K562 (cell line): ENCODE measurements around the gene KRTAP5-6. TPM values are rescaled to one million over a fixed set of nuclear protein-coding genes. Genes with fewer than 3 reads are reported as not detected.

Experiments used
- ATAC-seq: fragments of 200-7000 bp; cut with Tn5 transposase; 3 replicates; pipeline ENCODE4 v1.9.1; 2020; ENCODE audit warnings: moderate library complexity
- BruUV-seq: library from RNA; stranded (reverse); fragments of 400-500 nt; replicated peaks from 2 replicates; lab custom pipeline; 2021; lab: Mats Ljungman, UMichigan
- CTCF ChIA-PET: fragments of 300-600 bp; formaldehyde crosslinking; extraction: SDS; loops from one replicate; lab custom pipeline; 2021; ENCODE audit warnings: low intra/inter-chr PET ratio; lab: Yijun Ruan, JAX
- POLR2A ChIA-PET: fragments of 300-600, 350-650 bp; sonication (Branson Sonifier 250); formaldehyde crosslinking; extraction: SDS; loops from one replicate; lab custom pipeline; 2021; ENCODE audit warnings: antibody characterized with exemption, inconsistent platforms; lab: Yijun Ruan, JAX
- DNase-seq, 4 experiments: peaks; one replicate each; pipeline versions ENCODE4 v3.0.0 to v3.0.0-alpha.2; 2011 to 2018; ENCODE audit warnings: low spot score in 3 of 4, mixed read lengths in 3 of 4; ENCODE audit errors: extremely low read depth in 1 of 4
- FAIRE-seq: peaks from 2 replicates; lab custom pipeline; 2011; peaks lifted over from hg19 to GRCh38; lab: Jason Lieb, UNC
- H2AFZ ChIP-seq: 2 replicates; pipeline ENCODE4 v1.6.0; 2011; ENCODE audit warnings: low read depth, low read length, control low read depth, inconsistent platforms
- H3K27ac ChIP-seq: fragments of 200-600 bp; 3 replicates; pipeline ENCODE4 v1.8.0; 2011; ENCODE audit warnings: low read depth, mild to moderate bottlenecking, control low read depth, inconsistent platforms, low read length, moderate library complexity, mixed read lengths; ENCODE audit errors: extremely low read depth
- H3K27me3 ChIP-seq, 2 experiments: fragments of 300-600 bp in 1 of 2; 2 replicates in 1 of 2; 3 replicates in 1 of 2; pipeline versions ENCODE4 v1.6.0 to v1.8.0; 2011; ENCODE audit warnings: inconsistent platforms in 2 of 2, low read length in 2 of 2, mild to moderate bottlenecking in 1 of 2, mixed read lengths in 1 of 2, moderate library complexity in 1 of 2; ENCODE audit not compliant: control insufficient read depth in 2 of 2, insufficient read depth in 2 of 2
- H3K36me3 ChIP-seq: fragments of 300-600 bp; 3 replicates; pipeline ENCODE4 v1.8.0; 2011; ENCODE audit warnings: mild to moderate bottlenecking, low read length, inconsistent platforms; ENCODE audit not compliant: control insufficient read depth, insufficient read depth
- H3K4me1 ChIP-seq, 2 experiments: fragments of 200-600 bp in 1 of 2; replicated peaks in 1 of 2; 2 replicates in 1 of 2; 3 replicates in 1 of 2; pipeline versions ENCODE4 v1.5.1 to v1.8.0; 2011; ENCODE audit warnings: inconsistent platforms in 2 of 2, low read length in 2 of 2, mild to moderate bottlenecking in 1 of 2, mixed read lengths in 1 of 2, moderate library complexity in 1 of 2; ENCODE audit not compliant: control insufficient read depth in 2 of 2, insufficient read depth in 2 of 2
- H3K4me2 ChIP-seq: 2 replicates; pipeline ENCODE4 v1.6.1; 2011; ENCODE audit warnings: low read length, control low read depth, inconsistent platforms, mixed read lengths; ENCODE audit not compliant: insufficient read depth
- H3K4me3 ChIP-seq: fragments of 200-600 bp; sonication (generic), shearing (Covaris generic); 2 replicates; pipeline ENCODE4 v1.5.1; 2016; ENCODE audit warnings: control low read depth, inconsistent platforms
- H3K79me2 ChIP-seq: fragments of 200-600 bp; 3 replicates; pipeline ENCODE4 v1.8.0; 2011; ENCODE audit warnings: low read length, inconsistent platforms; ENCODE audit not compliant: control insufficient read depth, insufficient read depth
- H3K9ac ChIP-seq, 2 experiments: 2 replicates each; pipeline versions ENCODE4 v1.6.0 to v1.6.1; 2011; ENCODE audit warnings: low read depth in 2 of 2, low read length in 2 of 2, control low read depth in 1 of 2, inconsistent platforms in 1 of 2, mild to moderate bottlenecking in 1 of 2, mixed read lengths in 1 of 2; ENCODE audit not compliant: insufficient read depth in 1 of 2
- H3K9me1 ChIP-seq: one replicate; pipeline ENCODE4 v1.6.0; 2011; ENCODE audit warnings: inconsistent platforms, mild to moderate bottlenecking, low read length, moderate library complexity; ENCODE audit not compliant: control insufficient read depth, insufficient read depth
- H3K9me3 ChIP-seq: replicated peaks from 2 replicates; pipeline ENCODE4 v1.5.1; 2011; ENCODE audit warnings: low read depth, low read length, inconsistent platforms; ENCODE audit not compliant: control insufficient read depth, insufficient read depth
- H4K20me1 ChIP-seq: replicated peaks from 2 replicates; pipeline ENCODE4 v1.6.1; 2011; ENCODE audit warnings: low read length, inconsistent platforms, mixed read lengths; ENCODE audit not compliant: control insufficient read depth, insufficient read depth
- BRD4 ChIP-seq: fragments of 200-600 bp; sonication (generic); IDR thresholded peaks from 2 replicates; pipeline ENCODE4 v1.6.1; 2017; ENCODE audit warnings: inconsistent platforms
- CBX3 ChIP-seq, 2 experiments: IDR thresholded peaks; 1 replicate in 1 of 2; 2 replicates in 1 of 2; pipeline ENCODE4 v1.6.1; 2012; ENCODE audit warnings: inconsistent platforms in 2 of 2, low read length in 2 of 2, borderline replicate concordance in 1 of 2, control low read depth in 1 of 2
- CSDE1 ChIP-seq, 2 experiments: fragments of 450-650 bp; IDR thresholded peaks; 2 replicates each; pipeline ENCODE4 v1.6.1; 2016; ENCODE audit warnings: mild to moderate bottlenecking in 1 of 2
- ETV5 ChIP-seq: sonication (generic); formaldehyde crosslinking; IDR thresholded peaks from 2 replicates; pipeline ENCODE4 v1.4.0; 2020; ENCODE audit warnings: low read depth, mild to moderate bottlenecking, missing genetic modification reagents
- KHSRP ChIP-seq: fragments of 450-650 bp; IDR thresholded peaks from 2 replicates; pipeline ENCODE4 v1.6.1; 2017
- MEF2A ChIP-seq: IDR thresholded peaks from 2 replicates; pipeline ENCODE4 v1.6.1; 2011; ENCODE audit warnings: low read depth, mild to moderate bottlenecking, low read length, moderate library complexity; ENCODE audit not compliant: control insufficient read depth
- PHB2 ChIP-seq: fragments of 450-650 bp; IDR thresholded peaks from 2 replicates; pipeline ENCODE4 v1.6.1; 2017; ENCODE audit warnings: low read depth
- POLR3G ChIP-seq: IDR thresholded peaks from 2 replicates; pipeline ENCODE4 v1.6.1; 2011; ENCODE audit not compliant: insufficient read length, insufficient replicate concordance; ENCODE audit errors: extremely low read depth
- RAD21 ChIP-seq, 2 experiments: fragments of 250-450 bp in 1 of 2; fragments of 450-650 bp in 1 of 2; sonication (Bioruptor Pico) in 1 of 2; formaldehyde crosslinking in 1 of 2; IDR thresholded peaks in 1 of 2; conservative IDR thresholded peaks in 1 of 2; 2 replicates each; pipeline versions ENCODE4 v1.4.0 to v1.8.0; 2020 to 2022; ENCODE audit warnings: mild to moderate bottlenecking in 2 of 2, moderate library complexity in 1 of 2
- SP2 ChIP-seq: IDR thresholded peaks from 2 replicates; pipeline ENCODE4 v1.6.1; 2011; ENCODE audit warnings: mild to moderate bottlenecking, low read depth, low read length, moderate library complexity; ENCODE audit not compliant: poor library complexity, severe bottlenecking; ENCODE audit errors: extremely low read depth
- STAG1 ChIP-seq: sonication (generic); formaldehyde crosslinking; IDR thresholded peaks from 2 replicates; pipeline ENCODE4 v1.5.0; 2020; ENCODE audit warnings: missing genetic modification reagents, borderline replicate concordance
- TBL1XR1 ChIP-seq, 2 experiments: IDR thresholded peaks; 2 replicates each; pipeline ENCODE4 v1.6.1; 2012; ENCODE audit warnings: improper control_type of control experiment in 2 of 2, low read length in 2 of 2, mild to moderate bottlenecking in 1 of 2
- ZFPM2 ChIP-seq: fragments of 250-450 bp; sonication (Bioruptor Pico); IDR thresholded peaks from 2 replicates; pipeline ENCODE4 v1.5.1; 2022; ENCODE audit warnings: mild to moderate bottlenecking
- ZNF212 ChIP-seq: fragments of 450-650 bp; formaldehyde crosslinking; IDR thresholded peaks from 2 replicates; pipeline ENCODE4 v1.4.0; 2020; ENCODE audit warnings: mild to moderate bottlenecking
- whole genome bisulfite sequencing: fragments of 100-300 bp; shearing (Covaris generic); methylation state at CpG from one replicate; pipeline ENCODE4 v1.1.6; 2016; ENCODE audit warnings: low coverage, mixed read lengths; ENCODE audit not compliant: insufficient coverage; ENCODE audit errors: missing lambda C conversion rate; 5-methylcytosine and 5-hydroxymethylcytosine counted together
- in situ Hi-C: fragments of 300-500 bp; cut with MboI; formaldehyde crosslinking; loops from 4 replicates; pipeline ENCODE4 v1.15.0; 2018; ENCODE audit warnings: inconsistent platforms, mixed read lengths
- intact Hi-C: fragments of 100-400 bp; cut with micrococcal nuclease; formaldehyde crosslinking; loops from 2 replicates; pipeline ENCODE4 v1.14.2; 2022
- polyA plus RNA-seq, 8 experiments: library from polyadenylated mRNA; depleted of rRNA in 4 of 8; stranded (reverse) in 5 of 8; unstranded in 3 of 8; fragments of >200 nt; fragmentation: Nextera tagmentation in 2 of 8; fragmentation: Illumina TruSeq in 1 of 8; extraction: Ambion mirVana in 2 of 8; extraction: Trizol in 1 of 8; gene quantifications; 2 replicates each; pipeline versions ENCODE4 v1.2.1 to v1.2.3, GENCODE V29; 2011 to 2014; ENCODE audit warnings: inconsistent platforms in 1 of 8, missing spikeins in 1 of 8
- total RNA-seq, 7 experiments: library from RNA; depleted of rRNA in 6 of 7; stranded (reverse); fragments of >200 nt in 6 of 7; fragmentation: Illumina TruSeq in 2 of 7; extraction: Trizol in 2 of 7; gene quantifications; 2 replicates each; pipeline versions ENCODE4 v1.2.1 to v1.2.3, GENCODE V29; 2011 to 2021; ENCODE audit warnings: low replicate concordance in 1 of 7
- TF ChIP-seq, protein P1 (sequence below): fragments of 450-650 bp; formaldehyde crosslinking; IDR thresholded peaks from 2 replicates; pipeline ENCODE4 v1.4.0; 2020; ENCODE audit warnings: mild to moderate bottlenecking, moderate library complexity
- TF ChIP-seq, protein P2 (sequence below): fragments of 250-450 bp; sonication (Bioruptor Pico); IDR thresholded peaks from 2 replicates; pipeline ENCODE4 v1.5.0; 2021; ENCODE audit warnings: mild to moderate bottlenecking, borderline replicate concordance
- TF ChIP-seq, protein P3 (sequence below): fragments of 450-650 bp; IDR thresholded peaks from 2 replicates; pipeline ENCODE4 v1.6.1; 2016; ENCODE audit warnings: missing biosample characterization, missing genetic modification characterization

Gene KRTAP5-6
- total and polyA plus RNA-seq, 9 of the 15 experiments (the other 6 are each of a cell fraction or from before 2014, with no cell fraction given) = not detected

DNA sequence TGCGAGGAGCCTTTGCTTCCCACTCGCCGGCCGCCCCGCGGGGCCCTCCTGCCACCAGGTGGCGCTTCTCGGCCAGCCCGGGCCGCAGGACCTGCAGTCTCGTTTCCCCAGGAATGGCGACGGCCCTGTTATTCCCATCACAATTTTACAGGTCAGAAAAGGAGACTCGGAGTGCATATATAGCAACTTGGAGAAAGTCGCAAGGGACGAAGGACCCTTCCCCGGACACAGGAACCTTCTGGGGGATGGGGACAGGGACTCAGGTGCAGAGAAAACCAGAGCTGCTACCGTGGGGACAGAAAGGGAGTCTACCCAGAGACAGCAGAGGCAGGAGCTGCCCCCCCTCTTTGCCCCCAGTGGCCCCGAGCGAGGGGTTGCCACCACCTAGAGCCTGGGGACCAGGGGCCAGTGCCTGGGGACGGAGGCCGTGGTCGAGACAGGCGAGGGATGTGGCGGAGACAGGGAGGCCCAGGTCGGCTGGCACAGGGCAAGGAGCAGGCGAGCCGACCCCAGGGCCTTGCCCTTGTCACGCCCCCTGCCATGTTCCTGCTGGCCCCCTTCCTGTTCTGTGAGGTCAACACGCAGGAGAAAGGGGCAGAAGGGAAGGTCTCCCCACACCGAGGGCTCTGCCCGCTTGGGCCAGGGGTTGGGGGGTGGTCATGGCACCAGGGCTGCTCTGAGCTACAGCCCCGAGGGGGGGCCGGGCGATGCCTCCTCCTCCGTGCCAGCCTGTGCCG, 3.5 kb upstream of the KRTAP5-6 start:
- Histone ChIP-seq H3K27ac (no peak overlapping the region), H3K9ac (no peak overlapping the region), H3K4me3 (peak overlapping the region; percentile 17; the same call in 1 of the 2 replicates), H2AFZ (peak overlapping the region; percentile 97), H3K9me1 (no peaks in the 10 kb centered on the region), H3K4me1 (peaks cover 0 to 16% of the 10 kb centered on the region in 2 experiments; a peak in 2 of 5 replicates), H3K9me3 (no peaks in the 10 kb centered on the region), H4K20me1 (peaks cover 5% of the 10 kb centered on the region; the same call in 1 of the 2 replicates), H3K36me3 (no peaks in the 10 kb centered on the region), H3K79me2 (no peaks in the 10 kb centered on the region), H3K4me2 (peak overlapping the region; percentile 59), H3K27me3 (peaks cover 7 to 63% of the 10 kb centered on the region in 2 experiments; a peak in 3 of 5 replicates)
- no TSS peak for BruUV-seq
- ChIA-PET CTCF (interaction anchor here (0.6 to 3.4 kb wide), 13 partner anchors 11 to 1050 kb away, joined by 3 to 77 read pairs (median 4); partner anchors contain the start of genes MRPL23 and SYT8), POLR2A (interaction anchor here (0.6 to 1.1 kb wide), 5 partner anchors 108 to 154 kb away, joined by 3 to 6 read pairs (median 3); no protein-coding TSS in a partner anchor)
- WGBS = 8% methylated on average over 24 of the region's 37 CpGs
- in situ Hi-C loops (loop anchor here (5.0 to 25.0 kb wide), 3 partner anchors 36 to 461 kb away; no protein-coding TSS in a partner anchor), intact Hi-C loops (loop anchor here (1.0 to 5.0 kb wide), 3 partner anchors 41 to 184 kb away; no protein-coding TSS in a partner anchor)
- FAIRE-seq = peak; percentile 48
- peak; percentile 89 for ATAC-seq
- DNase-seq = peak; percentile 72 to 89 (median 86)
- TF ChIP-seq ZNF212 (CRISPR knock-in tag) (no peak), MEF2A (no peak), BRD4 (no peak), TBL1XR1 (IDR thresholded peaks at IDR 0.05; ENCODE audit: low read length in 2 of 2) (no peak), ZFPM2 (CRISPR knock-in tag) (no peak), RAD21 (CRISPR knock-in tag; conservative IDR thresholded peaks at IDR 0.05 in 1 of 2, IDR thresholded peaks at IDR 0.05 in 1 of 2) (peak; percentile 61 to 71), SP2 (no peak), POLR3G (no peak), CBX3 (IDR thresholded peaks at IDR 0.05; ENCODE audit: borderline replicate concordance in 1 of 2, low read length in 2 of 2) (no peak), STAG1 (CRISPR knock-in tag) (peak; percentile 16; the same call in 1 of the 2 replicates), CSDE1 (IDR thresholded peaks at IDR 0.05) (no peak), ETV5 (CRISPR knock-in tag) (no peak), KHSRP (no peak), PHB2 (no peak)
- TF ChIP-seq, protein P1, sequence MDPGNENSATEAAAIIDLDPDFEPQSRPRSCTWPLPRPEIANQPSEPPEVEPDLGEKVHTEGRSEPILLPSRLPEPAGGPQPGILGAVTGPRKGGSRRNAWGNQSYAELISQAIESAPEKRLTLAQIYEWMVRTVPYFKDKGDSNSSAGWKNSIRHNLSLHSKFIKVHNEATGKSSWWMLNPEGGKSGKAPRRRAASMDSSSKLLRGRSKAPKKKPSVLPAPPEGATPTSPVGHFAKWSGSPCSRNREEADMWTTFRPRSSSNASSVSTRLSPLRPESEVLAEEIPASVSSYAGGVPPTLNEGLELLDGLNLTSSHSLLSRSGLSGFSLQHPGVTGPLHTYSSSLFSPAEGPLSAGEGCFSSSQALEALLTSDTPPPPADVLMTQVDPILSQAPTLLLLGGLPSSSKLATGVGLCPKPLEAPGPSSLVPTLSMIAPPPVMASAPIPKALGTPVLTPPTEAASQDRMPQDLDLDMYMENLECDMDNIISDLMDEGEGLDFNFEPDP (CRISPR knock-in tag) = no peak
- TF ChIP-seq, protein P2, sequence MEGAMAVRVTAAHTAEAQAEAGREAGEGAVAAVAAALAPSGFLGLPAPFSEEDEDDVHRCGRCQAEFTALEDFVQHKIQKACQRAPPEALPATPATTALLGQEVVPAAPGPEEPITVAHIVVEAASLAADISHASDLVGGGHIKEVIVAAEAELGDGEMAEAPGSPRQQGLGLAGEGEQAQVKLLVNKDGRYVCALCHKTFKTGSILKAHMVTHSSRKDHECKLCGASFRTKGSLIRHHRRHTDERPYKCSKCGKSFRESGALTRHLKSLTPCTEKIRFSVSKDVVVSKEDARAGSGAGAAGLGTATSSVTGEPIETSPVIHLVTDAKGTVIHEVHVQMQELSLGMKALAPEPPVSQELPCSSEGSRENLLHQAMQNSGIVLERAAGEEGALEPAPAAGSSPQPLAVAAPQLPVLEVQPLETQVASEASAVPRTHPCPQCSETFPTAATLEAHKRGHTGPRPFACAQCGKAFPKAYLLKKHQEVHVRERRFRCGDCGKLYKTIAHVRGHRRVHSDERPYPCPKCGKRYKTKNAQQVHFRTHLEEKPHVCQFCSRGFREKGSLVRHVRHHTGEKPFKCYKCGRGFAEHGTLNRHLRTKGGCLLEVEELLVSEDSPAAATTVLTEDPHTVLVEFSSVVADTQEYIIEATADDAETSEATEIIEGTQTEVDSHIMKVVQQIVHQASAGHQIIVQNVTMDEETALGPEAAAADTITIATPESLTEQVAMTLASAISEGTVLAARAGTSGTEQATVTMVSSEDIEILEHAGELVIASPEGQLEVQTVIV = no peak
- TF ChIP-seq, protein P3, sequence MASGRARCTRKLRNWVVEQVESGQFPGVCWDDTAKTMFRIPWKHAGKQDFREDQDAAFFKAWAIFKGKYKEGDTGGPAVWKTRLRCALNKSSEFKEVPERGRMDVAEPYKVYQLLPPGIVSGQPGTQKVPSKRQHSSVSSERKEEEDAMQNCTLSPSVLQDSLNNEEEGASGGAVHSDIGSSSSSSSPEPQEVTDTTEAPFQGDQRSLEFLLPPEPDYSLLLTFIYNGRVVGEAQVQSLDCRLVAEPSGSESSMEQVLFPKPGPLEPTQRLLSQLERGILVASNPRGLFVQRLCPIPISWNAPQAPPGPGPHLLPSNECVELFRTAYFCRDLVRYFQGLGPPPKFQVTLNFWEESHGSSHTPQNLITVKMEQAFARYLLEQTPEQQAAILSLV = no peak
